OCI-M2 (cell line): ENCODE measurements around the gene PDLIM7.

Experiments used
- DNase-seq: peaks from one replicate; lab custom pipeline; 2025; ENCODE audit not compliant: unreplicated experiment; lab: John Stamatoyannopoulos, UW

Gene PDLIM7

GRCh38 chr5:177507596-177508220 is 10.3 kb upstream of the PDLIM7 start:
- no peak for DNase-seq

- DNase-seq: no peak
These were observed 9.8 kb upstream of the PDLIM7 start for GRCh38 chr5:177507165-177507564.

GRCh38 chr5:177505075-177505474 is 7.7 kb upstream of the PDLIM7 start:
- DNase-seq: no peak

GRCh38 chr5:177504086-177505056 is 7.0 kb upstream of the PDLIM7 start:
- no peak for DNase-seq

GRCh38 chr5:177503351-177504085 is 6.1 kb upstream of the PDLIM7 start:
- DNase-seq: no peak

- DNase-seq: no peak
These were observed 5.5 kb upstream of the PDLIM7 start for GRCh38 chr5:177502886-177503285.

GRCh38 chr5:177501874-177502678 is 4.7 kb upstream of the PDLIM7 start:
- DNase-seq: no peak

DNA sequence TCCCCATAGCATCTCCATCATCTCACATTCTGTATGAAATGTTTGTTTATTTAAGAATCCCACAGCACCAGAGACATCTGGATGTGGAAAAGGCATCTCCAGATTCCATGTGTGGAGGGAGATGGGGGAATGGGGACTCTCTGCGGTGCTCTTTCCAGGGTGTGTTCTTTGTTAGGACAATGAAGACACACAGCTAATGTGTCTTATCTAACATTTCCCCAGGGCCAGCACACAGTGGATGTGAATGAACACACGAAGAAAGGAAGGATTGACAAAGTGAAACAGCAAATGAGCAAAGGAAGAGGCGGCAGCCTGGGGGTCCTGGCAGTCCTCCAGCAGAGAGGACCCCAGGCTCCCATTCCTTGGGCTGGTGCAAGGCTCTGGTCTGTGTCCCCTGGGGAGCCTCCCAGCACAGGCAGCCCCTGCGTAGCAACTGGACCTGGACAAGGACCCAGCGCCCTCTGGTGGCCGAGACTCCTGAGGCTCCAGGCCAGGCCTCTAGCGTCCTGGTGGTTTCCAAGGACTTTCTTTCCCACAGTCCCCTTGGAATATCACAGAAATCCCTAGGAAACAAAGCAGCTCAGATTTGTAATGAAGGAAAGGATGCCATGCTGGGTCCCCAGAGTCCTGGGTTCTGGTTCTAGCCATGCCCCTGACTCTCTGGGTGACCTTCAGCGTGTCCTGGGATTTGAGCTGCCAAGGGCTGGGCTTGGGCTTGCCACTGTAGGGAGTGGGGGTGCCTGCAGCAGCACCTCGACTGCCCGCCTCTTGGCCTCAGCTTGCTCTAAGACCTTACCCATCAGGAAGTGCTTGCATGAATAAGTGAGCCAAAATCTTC is 3.5 kb upstream of the PDLIM7 start:
- DNase-seq: peak; percentile 64

- no peak for DNase-seq
These were observed 2.4 kb upstream of the PDLIM7 start for GRCh38 chr5:177499842-177500241.

- peak; percentile 19 for DNase-seq
These were observed 796 bp upstream of the PDLIM7 start for GRCh38 chr5:177498013-177498787.

DNA sequence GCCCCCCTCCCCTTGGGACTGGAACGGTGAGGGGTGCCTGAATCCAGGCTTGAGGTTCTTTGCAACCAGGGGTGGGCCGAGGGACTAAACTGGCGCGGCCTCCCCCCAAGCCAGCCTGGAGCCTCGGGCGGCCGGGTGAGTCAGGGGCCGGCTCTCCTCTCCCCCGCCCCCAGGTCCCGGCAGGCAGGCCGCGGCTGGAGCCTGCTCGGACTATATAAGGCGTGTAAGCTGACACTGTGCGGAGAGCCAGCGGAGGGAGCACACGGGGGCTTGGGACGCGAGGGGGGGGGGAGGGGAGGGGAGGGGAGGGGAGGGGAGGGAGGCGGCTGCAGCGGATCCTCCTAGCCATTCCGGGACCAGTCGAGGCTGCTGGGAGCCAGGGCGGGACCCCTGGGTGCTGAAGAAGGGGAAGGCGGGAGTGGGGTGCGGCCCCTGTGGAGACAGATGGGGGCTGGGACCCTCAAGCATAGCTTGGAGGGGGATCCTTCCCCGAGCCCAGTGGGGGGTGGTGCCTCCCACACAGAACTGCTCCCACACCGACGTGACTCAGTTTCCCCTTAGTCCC is 595 bp downstream of the PDLIM7 start:
- DNase-seq: no peak

DNA sequence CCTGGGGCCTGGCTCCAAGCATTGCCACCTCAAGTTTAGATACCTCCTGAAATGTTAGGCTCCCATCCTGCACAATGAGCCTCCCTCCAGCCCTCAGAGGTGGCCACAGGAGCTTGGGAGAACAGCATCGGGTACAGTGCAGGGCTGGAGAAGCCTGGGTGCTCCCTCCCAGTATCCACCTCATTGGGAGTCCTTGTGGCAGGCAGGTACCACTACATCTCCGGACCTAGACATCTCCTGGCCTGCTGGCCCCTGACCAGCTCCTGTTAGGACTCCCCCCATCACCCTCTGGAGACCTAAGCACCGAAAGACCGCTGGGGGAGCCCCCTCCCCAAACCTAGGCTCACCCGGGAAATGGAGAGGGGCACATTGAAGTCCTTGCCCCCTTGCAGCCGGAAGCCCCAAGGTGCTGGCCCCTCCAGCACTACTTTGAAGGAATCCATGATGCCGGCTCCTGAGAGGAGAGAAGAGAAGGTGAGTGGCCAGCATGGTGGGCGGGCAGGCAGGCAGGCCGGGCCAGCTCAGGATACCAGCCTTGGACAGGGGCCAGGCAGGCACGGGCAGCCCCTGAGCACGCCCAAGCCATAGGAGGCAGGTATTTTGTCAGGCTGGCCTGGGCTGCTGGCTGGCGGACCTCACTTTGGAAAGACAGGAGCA is 1.2 kb downstream of the PDLIM7 start:
- DNase-seq: no peak

- no peak for DNase-seq
These were observed 2.0 kb downstream of the PDLIM7 start for GRCh38 chr5:177495243-177496060.

DNA sequence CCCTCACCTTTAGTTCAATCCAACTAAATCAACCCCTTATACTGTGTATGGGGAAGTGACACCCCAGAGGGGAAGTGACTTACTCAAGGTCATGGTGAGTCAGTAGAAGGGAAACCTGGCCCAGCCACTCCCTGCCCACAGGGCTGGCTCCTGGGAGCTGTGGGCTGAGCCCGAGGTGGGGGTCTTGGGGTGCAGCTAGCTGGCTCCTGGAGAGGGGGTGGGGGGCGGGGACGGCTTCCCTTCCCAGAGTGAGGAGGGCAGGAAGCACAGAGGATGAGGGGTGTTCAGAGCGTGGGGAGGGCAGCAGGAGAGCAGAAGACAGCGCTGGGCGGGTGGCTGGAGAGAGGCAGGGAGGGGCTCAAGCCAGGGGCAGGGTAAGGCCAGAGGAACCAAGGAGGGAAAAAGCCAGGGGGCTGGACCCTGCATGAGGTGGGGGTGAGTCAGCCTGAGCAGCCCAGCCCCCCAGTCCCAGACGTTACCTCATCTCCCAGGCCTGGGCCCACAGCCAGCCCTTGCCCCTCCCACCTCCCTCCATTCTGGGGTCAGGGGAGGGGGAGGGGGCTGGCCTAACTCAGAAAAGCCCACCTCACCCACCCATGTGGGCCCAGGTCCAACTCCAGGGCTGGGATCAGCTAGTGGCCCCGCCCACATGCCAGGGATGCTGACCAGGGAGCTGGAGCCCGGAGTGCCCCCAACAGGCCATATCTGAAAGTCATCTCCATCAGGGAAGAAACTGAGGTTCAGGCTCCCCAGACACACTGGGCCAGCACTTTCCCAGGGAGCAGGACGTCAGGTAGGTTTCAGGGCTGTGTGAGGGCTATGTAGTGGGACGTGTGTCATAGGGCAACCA is 2.8 kb downstream of the PDLIM7 start:
- no peak for DNase-seq

- no peak for DNase-seq
These were observed 3.5 kb downstream of the PDLIM7 start for GRCh38 chr5:177493795-177494345.

GRCh38 chr5:177492841-177493240 is 4.6 kb downstream of the PDLIM7 start:
- no peak for DNase-seq
